Measurements from ENCODE around the gene NAIP. TPM values are rescaled to one million over a fixed set of nuclear protein-coding genes. Genes with fewer than 3 reads are reported as not detected.
"Not testable (repeated sequence)": the region's sequence is repeated elsewhere in the genome, so short reads cannot be mapped to it uniquely, and the experiment has no call there.

Gene NAIP
- total RNA-seq, 1 experiment from 2014 or later, result 11.7 TPM

DNA sequence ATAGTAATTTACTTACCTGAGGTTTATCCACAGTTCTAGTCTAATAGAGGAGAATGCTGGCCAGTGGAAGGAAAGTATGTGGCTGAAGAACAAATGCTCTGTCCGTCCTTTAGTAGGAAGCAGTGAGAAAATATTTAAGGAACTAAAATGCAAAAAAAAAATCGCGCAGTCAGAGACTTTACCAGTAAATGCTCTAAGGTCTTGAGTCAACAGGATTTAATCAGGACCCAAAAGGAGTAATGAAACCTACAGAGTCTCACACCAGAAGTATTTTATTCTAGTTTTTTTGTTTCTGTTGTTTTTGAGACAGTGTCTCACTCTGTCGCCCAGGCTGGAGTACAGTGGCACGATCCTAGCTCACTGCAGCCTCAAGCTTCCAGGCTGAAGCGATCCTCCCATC, 4.5 kb downstream of the NAIP start:
- H3K27ac ChIP-seq; DNase-seq; H3K9me3 ChIP-seq (ENCODE audit: insufficient read depth, low read depth); H3K4me3 ChIP-seq; H2AFZ ChIP-seq; H3F3A ChIP-seq (ENCODE audit: insufficient read depth, low read depth); H3K4me1 ChIP-seq (replicated peaks; ENCODE audit: insufficient read depth); H3K9me2 ChIP-seq (ENCODE audit: insufficient read depth); intact Hi-C loops (cut with micrococcal nuclease; ENCODE audit: unreplicated experiment); CTCF ChIA-PET; H3K27me3 ChIP-seq (ENCODE audit: insufficient read depth, low read depth); POLR2A ChIA-PET (ENCODE audit: unreplicated experiment); H3K4me2 ChIP-seq; H4K20me1 ChIP-seq (ENCODE audit: insufficient read depth); BruUV-seq (replicated peaks); H3K36me3 ChIP-seq (ENCODE audit: low read depth); H3K79me2 ChIP-seq (ENCODE audit: low read depth): not testable (repeated sequence)

DNA sequence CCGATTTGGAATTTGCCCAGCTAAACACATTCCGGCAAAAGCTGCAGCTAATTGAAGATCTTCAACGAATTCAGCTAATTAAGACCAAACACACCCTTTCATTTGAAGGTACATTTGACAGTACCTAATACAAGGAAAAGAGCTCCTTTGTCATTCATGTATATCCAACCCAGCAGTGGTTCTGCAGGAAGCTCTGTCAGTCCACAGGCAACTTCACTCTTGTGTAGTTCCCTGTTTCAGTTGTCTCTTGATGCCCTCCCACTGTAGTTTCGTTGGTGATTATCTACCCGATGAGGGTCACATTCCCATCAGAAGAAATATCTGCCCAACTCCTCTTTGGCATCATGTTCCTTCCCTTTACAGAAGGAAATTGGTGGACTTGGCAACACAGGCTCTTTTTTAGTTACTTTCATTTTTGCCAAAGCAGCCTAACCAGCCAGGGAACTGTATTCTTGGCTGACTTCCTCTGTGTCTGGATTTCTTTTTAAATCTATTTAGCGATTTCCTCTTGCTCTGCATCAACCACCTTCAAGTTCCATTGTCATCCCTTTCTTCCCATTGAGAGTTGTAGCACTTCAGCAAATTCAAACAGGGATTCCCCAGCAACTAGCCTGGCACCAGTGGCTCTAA, 6.6 kb downstream of the NAIP start:
- H3K4me3 ChIP-seq; H3K9me3 ChIP-seq (ENCODE audit: insufficient read depth, low read depth); H3K9me2 ChIP-seq (ENCODE audit: insufficient read depth); H3K27me3 ChIP-seq (ENCODE audit: insufficient read depth, low read depth); CTCF ChIA-PET; H3K4me2 ChIP-seq; H4K20me1 ChIP-seq (ENCODE audit: insufficient read depth); H3K79me2 ChIP-seq (ENCODE audit: low read depth); H2AFZ ChIP-seq; BruUV-seq (replicated peaks); intact Hi-C loops (cut with micrococcal nuclease; ENCODE audit: unreplicated experiment); H3K4me1 ChIP-seq (replicated peaks; ENCODE audit: insufficient read depth); H3K36me3 ChIP-seq (ENCODE audit: low read depth); POLR2A ChIA-PET (ENCODE audit: unreplicated experiment); DNase-seq; H3K27ac ChIP-seq; H3F3A ChIP-seq (ENCODE audit: insufficient read depth, low read depth): not testable (repeated sequence)

DNA sequence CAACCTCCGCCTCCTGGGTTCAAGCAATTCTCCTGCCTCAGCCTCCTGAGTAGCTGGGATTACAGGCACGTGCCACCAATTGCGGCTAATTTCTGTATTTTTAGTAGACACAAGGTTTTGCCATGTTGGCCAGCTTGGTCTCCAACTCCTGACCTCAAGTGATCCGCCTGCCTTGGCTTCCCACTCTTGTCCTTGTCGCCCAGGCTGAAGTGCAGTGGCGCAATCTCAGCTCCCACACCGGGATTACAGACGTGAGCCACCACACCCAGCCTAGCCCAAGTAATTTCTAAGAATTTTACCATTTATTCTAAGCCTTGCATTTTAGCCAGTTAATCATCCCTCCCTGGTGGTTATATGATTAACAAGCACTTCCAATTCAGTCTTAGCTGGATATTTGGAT, 11.0 kb downstream of the NAIP start:
- no peaks in the 10 kb centered on the region for H3K79me2 ChIP-seq (ENCODE audit: low read depth)
- CTCF ChIA-PET, result no interaction called here
- POLR2A ChIA-PET (ENCODE audit: unreplicated experiment), result no interaction called here
- no peaks in the 10 kb centered on the region for H3K9me2 ChIP-seq (ENCODE audit: insufficient read depth)
- no peaks in the 10 kb centered on the region for H3K27me3 ChIP-seq (ENCODE audit: insufficient read depth, low read depth)
- TF ChIP-seq EZH2 (IDR thresholded peaks at IDR 0.05; ENCODE audit: low read depth), result no peak
- TF ChIP-seq, protein P1, sequence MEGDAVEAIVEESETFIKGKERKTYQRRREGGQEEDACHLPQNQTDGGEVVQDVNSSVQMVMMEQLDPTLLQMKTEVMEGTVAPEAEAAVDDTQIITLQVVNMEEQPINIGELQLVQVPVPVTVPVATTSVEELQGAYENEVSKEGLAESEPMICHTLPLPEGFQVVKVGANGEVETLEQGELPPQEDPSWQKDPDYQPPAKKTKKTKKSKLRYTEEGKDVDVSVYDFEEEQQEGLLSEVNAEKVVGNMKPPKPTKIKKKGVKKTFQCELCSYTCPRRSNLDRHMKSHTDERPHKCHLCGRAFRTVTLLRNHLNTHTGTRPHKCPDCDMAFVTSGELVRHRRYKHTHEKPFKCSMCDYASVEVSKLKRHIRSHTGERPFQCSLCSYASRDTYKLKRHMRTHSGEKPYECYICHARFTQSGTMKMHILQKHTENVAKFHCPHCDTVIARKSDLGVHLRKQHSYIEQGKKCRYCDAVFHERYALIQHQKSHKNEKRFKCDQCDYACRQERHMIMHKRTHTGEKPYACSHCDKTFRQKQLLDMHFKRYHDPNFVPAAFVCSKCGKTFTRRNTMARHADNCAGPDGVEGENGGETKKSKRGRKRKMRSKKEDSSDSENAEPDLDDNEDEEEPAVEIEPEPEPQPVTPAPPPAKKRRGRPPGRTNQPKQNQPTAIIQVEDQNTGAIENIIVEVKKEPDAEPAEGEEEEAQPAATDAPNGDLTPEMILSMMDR (conservative IDR thresholded peaks at IDR 0.05), result no peak
- intact Hi-C loops (cut with micrococcal nuclease; ENCODE audit: unreplicated experiment), result no loop called here
- no peaks in the 10 kb centered on the region for H3F3A ChIP-seq (ENCODE audit: insufficient read depth, low read depth)
- H3K4me2 ChIP-seq, result no peak overlapping the region
- H3K27ac ChIP-seq, result no peak overlapping the region
- BruUV-seq (replicated peaks), result no TSS peak
- H3K9me3 ChIP-seq (ENCODE audit: insufficient read depth, low read depth), result no peaks in the 10 kb centered on the region
- no peaks in the 10 kb centered on the region for H3K36me3 ChIP-seq (ENCODE audit: low read depth)
- no peak overlapping the region for H3K4me3 ChIP-seq
- H3K4me1 ChIP-seq (replicated peaks; ENCODE audit: insufficient read depth), result no peaks in the 10 kb centered on the region
- no peaks in the 10 kb centered on the region for H4K20me1 ChIP-seq (ENCODE audit: insufficient read depth)
- H2AFZ ChIP-seq, result no peak overlapping the region
- DNase-seq, result no peak

DNA sequence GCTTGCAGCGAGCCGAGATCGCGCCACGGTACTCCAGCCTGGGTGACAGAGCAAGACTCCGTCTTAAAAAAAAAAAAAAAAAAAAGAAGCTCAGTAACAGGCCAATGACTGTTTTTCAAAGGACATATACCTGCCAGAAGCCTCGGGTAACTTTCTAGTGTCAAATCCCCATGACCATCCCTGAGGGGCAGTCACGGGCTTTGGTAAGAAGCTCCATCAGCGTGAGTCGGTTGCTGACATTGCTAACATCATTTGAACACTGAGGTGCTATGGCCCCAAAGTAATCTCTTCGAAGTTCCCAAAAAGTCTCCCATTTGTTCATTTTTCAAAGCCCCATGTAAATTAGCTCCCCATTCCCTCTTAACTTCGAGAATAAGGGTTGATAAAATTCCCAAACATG, 11.6 kb downstream of the NAIP start:
- Histone ChIP-seq H3K27me3 (ENCODE audit: insufficient read depth, low read depth) (no peaks in the 10 kb centered on the region), H3K27ac (no peak overlapping the region), H3K4me3 (no peak overlapping the region), H3K4me2 (no peak overlapping the region), H2AFZ (no peak overlapping the region), H3F3A (ENCODE audit: insufficient read depth, low read depth) (no peaks in the 10 kb centered on the region), H3K79me2 (ENCODE audit: low read depth) (no peaks in the 10 kb centered on the region), H3K9me3 (ENCODE audit: insufficient read depth, low read depth) (no peaks in the 10 kb centered on the region), H3K4me1 (replicated peaks; ENCODE audit: insufficient read depth) (no peaks in the 10 kb centered on the region), H3K9me2 (ENCODE audit: insufficient read depth) (no peaks in the 10 kb centered on the region), H4K20me1 (ENCODE audit: insufficient read depth) (no peaks in the 10 kb centered on the region), H3K36me3 (ENCODE audit: low read depth) (no peaks in the 10 kb centered on the region)
- ChIA-PET POLR2A (ENCODE audit: unreplicated experiment) (no interaction called here), CTCF (no interaction called here)
- DNase-seq, result no peak
- no peak for TF ChIP-seq EZH2 (IDR thresholded peaks at IDR 0.05; ENCODE audit: low read depth)
- TF ChIP-seq, protein P1 (conservative IDR thresholded peaks at IDR 0.05), result no peak
- no TSS peak for BruUV-seq (replicated peaks)
- intact Hi-C loops (cut with micrococcal nuclease; ENCODE audit: unreplicated experiment), result no loop called here
